Body of pancreas (tissue), 4 donors: ENCODE data around the gene NXT1. TPM values are rescaled to one million over a fixed set of nuclear protein-coding genes. Genes with fewer than 3 reads are reported as not detected.

Source experiments
- ATAC-seq: fragments of 150-250 bp; one replicate; pipeline ENCODE4 v1.9.1; 2016
- DNase-seq, 4 donors: peaks; one replicate each; pipeline ENCODE4 v3.0.0-alpha.2; 2019
- H3K27ac ChIP-seq, 4 donors: fragments of 200-600 bp; sonication (generic); 1 replicate in 3 of 4; 2 replicates in 1 of 4; pipeline versions ENCODE4 v1.5.1 to v1.6.1; 2016 to 2019; ENCODE audit warnings: mild to moderate bottlenecking in 1 of 4, mixed read lengths in 1 of 4, moderate library complexity in 1 of 4
- H3K27me3 ChIP-seq, 2 donors: fragments of 200-600 bp; sonication (generic); one replicate each; pipeline ENCODE4 v1.6.0; 2016; ENCODE audit warnings: mild to moderate bottlenecking in 1 of 2
- H3K36me3 ChIP-seq, 2 donors: fragments of 200-600 bp; sonication (generic); replicated peaks in 1 of 2; 2 replicates each; pipeline ENCODE4 v1.5.1; 2016; ENCODE audit warnings: low read depth in 2 of 2; ENCODE audit not compliant: insufficient read depth in 1 of 2
- H3K4me1 ChIP-seq: fragments of 200-600 bp; sonication (generic); one replicate; pipeline ENCODE4 v1.6.0; 2016
- H3K4me3 ChIP-seq, 2 donors: fragments of 200-600 bp; sonication (generic); 1 replicate in 1 of 2; 2 replicates in 1 of 2; pipeline ENCODE4 v1.5.1; 2016 to 2019
- H3K9me3 ChIP-seq, 3 donors: fragments of 200-600 bp; sonication (generic); 1 replicate in 2 of 3; 2 replicates in 1 of 3; pipeline ENCODE4 v1.5.1; 2016
- POLR2A ChIP-seq, 3 donors: fragments of 450-650 bp; IDR thresholded peaks; one replicate each; pipeline ENCODE4 v1.6.1; 2016; ENCODE audit warnings: antibody characterized with exemption in 3 of 3, mild to moderate bottlenecking in 2 of 3
- WGBS, 2 donors: methylation state at CpG; one replicate each; pipeline ENCODE4 v1.1.5; 2017; 5-methylcytosine and 5-hydroxymethylcytosine counted together
- intact Hi-C: fragments of 100-400 bp; cut with DNase I; formaldehyde crosslinking; loops from one replicate; pipeline ENCODE4 v1.15.1; 2023
- total RNA-seq, 2 donors: library from RNA; depleted of rRNA; stranded (reverse); fragments of >200 nt; gene quantifications; one replicate each; pipeline ENCODE4 v1.1.0, GENCODE V29; 2016
- TF ChIP-seq, protein P1 (sequence below), 7 experiments: fragments of 450-650 bp in 4 of 7; fragments of 200-600 bp in 3 of 7; sonication (generic) in 3 of 7; IDR thresholded peaks; one replicate each; pipeline ENCODE4 v1.5.1; 2016 to 2019; ENCODE audit warnings: antibody characterized with exemption in 7 of 7

The NXT1 gene
- total RNA-seq, 2 donors from 2014 or later: 6.5 to 16.2 TPM

DNA sequence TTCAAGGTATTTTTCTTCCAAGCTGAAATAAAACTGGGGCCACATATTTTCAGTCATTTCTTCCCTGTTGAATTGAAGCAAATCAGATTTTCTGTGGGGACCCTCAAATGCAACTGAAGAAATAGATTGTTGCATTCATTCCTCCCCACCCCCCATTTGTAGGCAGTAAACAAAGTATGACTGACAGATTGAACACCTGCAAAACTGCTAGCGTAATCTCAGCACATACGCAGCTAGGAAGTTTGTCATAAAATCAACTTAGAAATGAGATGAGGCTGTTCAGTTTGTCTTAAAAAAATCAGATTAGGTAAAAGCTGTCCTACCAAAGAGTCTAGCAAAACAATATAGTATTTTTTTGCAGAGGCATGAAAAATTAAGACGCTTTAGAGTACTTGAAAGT lies 20.3 kb downstream of the NXT1 start:
- Histone ChIP-seq H3K9me3 (no peaks in the 10 kb centered on the region), H3K27ac (peak overlapping the region in 1 of 4 donors; percentile 27), H3K36me3 (peaks cover 0 to 9% of the 10 kb centered on the region in 2 donors), H3K4me3 (no peak overlapping the region), H3K4me1 (peaks cover 29% of the 10 kb centered on the region), H3K27me3 (no peaks in the 10 kb centered on the region)
- TF ChIP-seq, protein P1, sequence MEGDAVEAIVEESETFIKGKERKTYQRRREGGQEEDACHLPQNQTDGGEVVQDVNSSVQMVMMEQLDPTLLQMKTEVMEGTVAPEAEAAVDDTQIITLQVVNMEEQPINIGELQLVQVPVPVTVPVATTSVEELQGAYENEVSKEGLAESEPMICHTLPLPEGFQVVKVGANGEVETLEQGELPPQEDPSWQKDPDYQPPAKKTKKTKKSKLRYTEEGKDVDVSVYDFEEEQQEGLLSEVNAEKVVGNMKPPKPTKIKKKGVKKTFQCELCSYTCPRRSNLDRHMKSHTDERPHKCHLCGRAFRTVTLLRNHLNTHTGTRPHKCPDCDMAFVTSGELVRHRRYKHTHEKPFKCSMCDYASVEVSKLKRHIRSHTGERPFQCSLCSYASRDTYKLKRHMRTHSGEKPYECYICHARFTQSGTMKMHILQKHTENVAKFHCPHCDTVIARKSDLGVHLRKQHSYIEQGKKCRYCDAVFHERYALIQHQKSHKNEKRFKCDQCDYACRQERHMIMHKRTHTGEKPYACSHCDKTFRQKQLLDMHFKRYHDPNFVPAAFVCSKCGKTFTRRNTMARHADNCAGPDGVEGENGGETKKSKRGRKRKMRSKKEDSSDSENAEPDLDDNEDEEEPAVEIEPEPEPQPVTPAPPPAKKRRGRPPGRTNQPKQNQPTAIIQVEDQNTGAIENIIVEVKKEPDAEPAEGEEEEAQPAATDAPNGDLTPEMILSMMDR (IDR thresholded peaks at IDR 0.05): no peak
- no peak for TF ChIP-seq POLR2A (IDR thresholded peaks at IDR 0.05)
- 65 to 68% methylated on average over 3 of the region's 3 CpGs for WGBS, 2 donors
- DNase-seq: no peak
- no peak for ATAC-seq
- intact Hi-C loops: no loop called here

DNA sequence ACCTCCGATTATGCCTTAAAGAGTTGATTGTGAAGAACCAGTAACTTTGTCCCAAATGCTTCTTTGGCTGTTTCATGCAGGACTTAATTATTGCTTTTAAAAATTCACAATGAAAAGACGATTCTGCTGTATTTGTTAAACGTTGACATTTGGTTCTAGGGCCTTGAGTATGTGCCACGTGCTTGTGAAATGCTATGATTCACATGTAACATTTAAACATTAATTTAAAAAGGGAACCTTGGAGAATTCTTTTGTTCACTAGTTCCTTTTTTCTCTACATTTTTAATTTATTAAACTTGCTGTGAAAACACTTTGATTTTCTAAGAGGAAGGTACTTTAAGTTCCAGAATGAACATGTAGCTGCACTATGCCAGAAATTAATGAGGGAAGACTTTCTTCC lies 20.9 kb downstream of the NXT1 start:
- intact Hi-C loops: no loop called here
- DNase-seq (no peak), ATAC-seq (no peak)
- Histone ChIP-seq H3K9me3 (no peaks in the 10 kb centered on the region), H3K4me1 (peaks cover 23% of the 10 kb centered on the region), H3K4me3 (no peak overlapping the region), H3K27me3 (no peaks in the 10 kb centered on the region), H3K27ac (peak overlapping the region in 1 of 4 donors; percentile 37), H3K36me3 (peaks cover 0 to 9% of the 10 kb centered on the region in 2 donors)
- 52% methylated on average over 4 of the region's 4 CpGs for WGBS, 2 donors
- TF ChIP-seq POLR2A (IDR thresholded peaks at IDR 0.05): no peak
- TF ChIP-seq, protein P1 (IDR thresholded peaks at IDR 0.05): no peak

DNA sequence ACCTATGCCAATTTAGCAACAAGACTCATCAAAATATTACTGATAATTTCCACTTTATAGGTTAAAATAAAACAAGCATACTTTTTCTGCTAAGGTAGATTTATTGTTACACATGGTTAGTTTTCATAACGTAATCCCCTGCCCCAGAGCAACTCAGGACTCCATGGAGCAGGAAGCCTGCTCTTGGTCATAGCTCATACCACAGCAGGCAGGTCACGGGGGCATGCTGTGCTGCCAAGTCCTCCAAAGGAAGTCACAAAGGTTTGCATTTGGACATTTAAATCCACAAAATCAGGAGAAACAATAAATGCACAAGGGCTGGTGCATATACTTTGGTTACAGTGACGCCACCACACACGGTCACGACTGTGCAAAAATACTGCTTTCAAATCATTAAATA lies 23.9 kb downstream of the NXT1 start:
- peaks cover 0 to 9% of the 10 kb centered on the region in 2 donors for H3K36me3 ChIP-seq
- no peak overlapping the region for H3K4me3 ChIP-seq
- H3K27me3 ChIP-seq: no peaks in the 10 kb centered on the region
- TF ChIP-seq, protein P1 (IDR thresholded peaks at IDR 0.05): no peak
- TF ChIP-seq POLR2A (IDR thresholded peaks at IDR 0.05): no peak
- 80 to 82% methylated on average over 5 of the region's 5 CpGs for WGBS, 2 donors
- H3K27ac ChIP-seq: no peak overlapping the region
- intact Hi-C loops: no loop called here
- no peak for ATAC-seq
- H3K9me3 ChIP-seq: no peaks in the 10 kb centered on the region
- no peaks in the 10 kb centered on the region for H3K4me1 ChIP-seq
- DNase-seq: no peak

DNA sequence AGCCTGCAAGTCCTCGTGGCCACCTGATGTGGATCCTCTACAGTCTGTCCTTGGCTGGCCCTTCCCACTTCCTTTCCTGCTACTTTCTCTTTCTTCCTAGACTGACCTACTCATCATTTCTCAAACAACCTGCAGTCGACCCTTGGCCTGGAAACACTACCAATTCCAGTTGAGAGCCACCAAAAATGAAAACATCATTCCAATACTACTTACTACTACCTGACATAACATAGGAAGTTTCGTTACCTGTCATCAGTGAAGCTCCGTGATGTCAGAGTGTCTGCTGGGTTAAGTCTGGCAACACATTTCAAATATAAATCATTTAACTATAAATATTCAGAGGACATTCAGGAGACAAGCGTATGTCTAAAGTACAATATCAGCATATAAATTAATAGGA lies 25.2 kb downstream of the NXT1 start:
- Histone ChIP-seq H3K4me3 (no peak overlapping the region), H3K27me3 (no peaks in the 10 kb centered on the region), H3K36me3 (peaks cover 0 to 12% of the 10 kb centered on the region in 2 donors), H3K9me3 (no peaks in the 10 kb centered on the region), H3K27ac (no peak overlapping the region), H3K4me1 (no peaks in the 10 kb centered on the region)
- intact Hi-C loops: no loop called here
- 83 to 85% methylated on average over 5 of the region's 5 CpGs for WGBS, 2 donors
- TF ChIP-seq, protein P1 (IDR thresholded peaks at IDR 0.05): no peak
- TF ChIP-seq POLR2A (IDR thresholded peaks at IDR 0.05): no peak
- ATAC-seq (no peak), DNase-seq (no peak)

DNA sequence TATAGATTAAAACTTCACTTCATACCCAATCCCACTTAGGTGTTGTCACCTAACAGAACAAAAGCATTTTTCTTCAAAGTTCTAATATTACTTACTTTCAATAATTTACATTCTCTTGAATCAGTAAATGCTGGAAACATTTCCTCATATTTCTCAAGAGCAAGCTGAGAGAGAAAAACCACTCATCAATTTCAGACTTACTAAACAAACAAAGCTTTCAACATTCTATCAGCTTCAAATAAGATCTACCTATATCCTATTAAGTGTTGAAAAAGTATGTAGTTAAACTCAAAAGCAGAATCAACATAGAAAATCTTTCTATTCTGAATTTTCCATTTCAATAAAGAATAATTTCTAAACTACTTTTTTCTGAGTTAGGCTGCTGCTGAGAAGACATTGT lies 29.2 kb downstream of the NXT1 start:
- peaks cover 0 to 2% of the 10 kb centered on the region in 2 donors for H3K36me3 ChIP-seq
- intact Hi-C loops: no loop called here
- no peak overlapping the region for H3K27ac ChIP-seq
- no peak overlapping the region for H3K4me3 ChIP-seq
- no peaks in the 10 kb centered on the region for H3K9me3 ChIP-seq
- no peaks in the 10 kb centered on the region for H3K4me1 ChIP-seq
- TF ChIP-seq, protein P1 (IDR thresholded peaks at IDR 0.05): no peak
- TF ChIP-seq POLR2A (IDR thresholded peaks at IDR 0.05): no peak
- H3K27me3 ChIP-seq: no peaks in the 10 kb centered on the region
- no peak for DNase-seq
- no peak for ATAC-seq
